Stimulated activated naive CD8-positive, alpha-beta T cell treated with anti-CD3 and anti-CD28 coated beads, Interleukin-15, Interleukin-2, amounts not matched to agents 100 ng/mL and 50 ng/mL, for 24 hours (primary cell): ENCODE data around the gene ATP1A2.

Experiments used
- H3K27ac Mint-ChIP-seq: one replicate; pipeline ENCODE4 v1.8.0; 2021; ENCODE audit warnings: mild to moderate bottlenecking, mixed read lengths
- H3K27me3 Mint-ChIP-seq: one replicate; pipeline ENCODE4 v1.8.0; 2021; ENCODE audit warnings: mixed read lengths
- H3K36me3 Mint-ChIP-seq: one replicate; pipeline ENCODE4 v1.8.0; 2021; ENCODE audit warnings: low read depth, mixed read lengths
- H3K4me1 Mint-ChIP-seq: one replicate; pipeline ENCODE4 v1.8.0; 2021; ENCODE audit warnings: low read depth, mixed read lengths
- H3K4me3 Mint-ChIP-seq: one replicate; pipeline ENCODE4 v1.8.0; 2021; ENCODE audit warnings: mild to moderate bottlenecking, mixed read lengths
- H3K9me3 Mint-ChIP-seq: one replicate; pipeline ENCODE4 v1.8.0; 2021; ENCODE audit warnings: mixed read lengths

Gene ATP1A2

GRCh38 chr1:160131803-160132565 is 16.4 kb downstream of the ATP1A2 start:
- no peak overlapping the region for H3K27ac Mint-ChIP-seq
- no peaks in the 10 kb centered on the region for H3K36me3 Mint-ChIP-seq
- H3K4me3 Mint-ChIP-seq: no peak overlapping the region
- H3K27me3 Mint-ChIP-seq: peaks cover 9% of the 10 kb centered on the region
- H3K9me3 Mint-ChIP-seq: no peaks in the 10 kb centered on the region
- no peaks in the 10 kb centered on the region for H3K4me1 Mint-ChIP-seq

DNA sequence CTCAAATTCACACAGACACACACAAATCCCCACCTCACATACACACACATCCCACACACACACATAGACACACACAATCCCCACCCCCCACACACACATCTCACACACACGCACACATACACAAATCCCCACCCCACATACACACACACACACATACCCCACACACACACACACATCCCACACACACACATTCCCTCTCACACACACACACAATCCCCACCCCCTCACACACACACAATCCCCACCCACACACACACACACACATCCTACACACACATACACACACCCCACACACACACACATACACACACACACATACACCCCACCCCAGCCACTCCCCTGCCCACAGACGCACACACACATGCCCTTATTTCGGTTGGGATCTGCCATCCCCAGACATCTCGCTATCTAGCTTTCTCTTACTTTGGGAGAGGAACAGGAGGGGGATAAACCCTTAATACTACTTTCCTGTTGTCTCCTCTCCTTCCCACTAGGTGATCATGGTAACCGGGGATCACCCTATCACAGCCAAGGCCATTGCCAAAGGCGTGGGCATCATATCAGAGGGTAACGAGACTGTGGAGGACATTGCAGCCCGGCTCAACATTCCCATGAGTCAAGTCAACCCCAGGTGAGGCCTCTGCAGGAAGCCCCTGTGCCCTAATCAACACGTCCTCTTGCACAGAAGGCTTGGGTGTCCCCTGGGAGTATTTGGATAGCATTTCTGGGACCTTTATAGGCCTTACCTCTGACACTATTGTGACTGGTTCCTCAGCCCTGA is 18.6 kb downstream of the ATP1A2 start:
- Mint-ChIP-seq H3K4me1 (no peaks in the 10 kb centered on the region), H3K27ac (no peak overlapping the region), H3K9me3 (no peaks in the 10 kb centered on the region), H3K4me3 (no peak overlapping the region), H3K36me3 (no peaks in the 10 kb centered on the region), H3K27me3 (peaks cover 9% of the 10 kb centered on the region)

DNA sequence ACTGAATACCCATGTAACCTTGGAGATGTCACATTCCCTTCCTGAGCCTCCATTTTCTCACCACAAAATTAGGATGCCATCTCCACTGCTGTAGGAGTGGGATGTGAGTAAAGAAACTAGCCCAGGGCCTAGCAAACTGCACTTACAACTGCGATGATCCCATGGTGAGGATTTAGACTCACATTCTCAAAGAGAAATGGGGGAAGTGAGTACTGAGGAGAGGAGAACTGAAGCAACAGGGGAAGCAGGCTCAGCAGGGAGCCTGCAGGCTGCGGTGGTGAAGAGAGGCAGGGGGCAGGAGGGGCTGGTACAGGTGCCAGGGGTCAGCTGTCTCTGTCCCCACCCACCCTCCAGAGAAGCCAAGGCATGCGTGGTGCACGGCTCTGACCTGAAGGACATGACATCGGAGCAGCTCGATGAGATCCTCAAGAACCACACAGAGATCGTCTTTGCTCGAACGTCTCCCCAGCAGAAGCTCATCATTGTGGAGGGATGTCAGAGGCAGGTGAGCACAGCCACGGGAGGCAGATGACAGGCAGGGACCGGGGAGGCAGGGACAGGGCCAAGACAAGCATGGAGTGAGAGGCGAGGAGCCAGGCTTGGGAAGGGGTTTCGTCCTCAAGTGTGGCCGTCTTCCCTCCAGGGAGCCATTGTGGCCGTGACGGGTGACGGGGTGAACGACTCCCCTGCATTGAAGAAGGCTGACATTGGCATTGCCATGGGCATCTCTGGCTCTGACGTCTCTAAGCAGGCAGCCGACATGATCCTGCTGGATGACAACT is 19.4 kb downstream of the ATP1A2 start:
- no peaks in the 10 kb centered on the region for H3K4me1 Mint-ChIP-seq
- H3K36me3 Mint-ChIP-seq: no peaks in the 10 kb centered on the region
- no peaks in the 10 kb centered on the region for H3K9me3 Mint-ChIP-seq
- H3K27ac Mint-ChIP-seq: no peak overlapping the region
- H3K4me3 Mint-ChIP-seq: no peak overlapping the region
- H3K27me3 Mint-ChIP-seq: peaks cover 9% of the 10 kb centered on the region

DNA sequence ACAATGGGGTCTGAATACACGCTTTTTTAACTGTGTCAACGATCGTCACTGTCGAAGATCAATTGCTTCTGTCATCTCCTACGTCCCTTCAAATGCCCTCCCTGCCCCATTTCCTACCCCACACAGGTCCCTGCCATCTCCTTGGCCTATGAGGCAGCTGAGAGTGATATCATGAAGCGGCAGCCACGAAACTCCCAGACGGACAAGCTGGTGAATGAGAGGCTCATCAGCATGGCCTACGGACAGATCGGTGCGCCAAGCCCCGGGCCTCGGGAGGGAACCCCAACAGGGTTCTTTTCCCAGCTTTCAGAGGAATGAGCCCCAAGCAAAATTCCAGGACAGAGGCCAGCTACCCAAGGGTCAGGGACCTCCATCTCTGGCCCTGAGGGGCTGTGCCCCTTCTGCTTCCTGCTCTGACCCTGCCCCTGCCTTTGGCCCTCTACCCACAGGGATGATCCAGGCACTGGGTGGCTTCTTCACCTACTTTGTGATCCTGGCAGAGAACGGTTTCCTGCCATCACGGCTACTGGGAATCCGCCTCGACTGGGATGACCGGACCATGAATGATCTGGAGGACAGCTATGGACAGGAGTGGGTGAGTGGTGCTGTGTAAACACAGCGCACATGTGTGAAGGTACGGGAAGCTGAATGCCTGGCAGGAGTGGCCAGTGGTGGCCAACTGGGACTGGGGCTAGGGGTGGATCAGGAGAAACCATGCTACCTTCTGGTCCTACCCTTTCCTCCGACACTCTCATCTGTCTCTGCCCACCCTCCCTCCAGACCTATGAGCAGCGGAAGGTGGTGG is 20.8 kb downstream of the ATP1A2 start:
- H3K4me3 Mint-ChIP-seq: no peak overlapping the region
- no peaks in the 10 kb centered on the region for H3K4me1 Mint-ChIP-seq
- peaks cover 3% of the 10 kb centered on the region for H3K27me3 Mint-ChIP-seq
- no peaks in the 10 kb centered on the region for H3K9me3 Mint-ChIP-seq
- H3K27ac Mint-ChIP-seq: no peak overlapping the region
- no peaks in the 10 kb centered on the region for H3K36me3 Mint-ChIP-seq

- no peaks in the 10 kb centered on the region for H3K36me3 Mint-ChIP-seq
- no peak overlapping the region for H3K27ac Mint-ChIP-seq
- no peaks in the 10 kb centered on the region for H3K4me1 Mint-ChIP-seq
- H3K4me3 Mint-ChIP-seq: no peak overlapping the region
- H3K9me3 Mint-ChIP-seq: no peaks in the 10 kb centered on the region
- peaks cover 3% of the 10 kb centered on the region for H3K27me3 Mint-ChIP-seq
Measured at GRCh38 chr1:160136926-160137200, 21.3 kb downstream of the ATP1A2 start.

GRCh38 chr1:160137216-160137862 is 21.8 kb downstream of the ATP1A2 start:
- Mint-ChIP-seq H3K27me3 (peaks cover 5% of the 10 kb centered on the region), H3K4me1 (no peaks in the 10 kb centered on the region), H3K27ac (no peak overlapping the region)

DNA sequence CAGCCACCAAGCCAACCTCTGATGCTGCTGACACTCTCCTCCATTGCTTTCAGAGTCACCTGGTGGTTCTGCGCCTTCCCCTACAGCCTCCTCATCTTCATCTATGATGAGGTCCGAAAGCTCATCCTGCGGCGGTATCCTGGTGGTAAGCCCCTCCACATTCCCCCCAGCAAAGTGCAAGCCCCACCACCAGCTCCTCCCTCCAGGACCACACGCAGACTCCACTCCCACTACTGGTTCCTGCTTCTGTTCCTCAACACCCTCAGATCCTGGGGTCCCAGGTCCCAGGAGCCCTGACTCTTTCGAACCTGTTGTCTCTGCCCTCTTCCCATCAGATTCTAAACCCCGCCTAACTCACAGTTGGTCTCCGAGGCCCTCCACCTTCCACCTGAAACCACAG is 24.3 kb downstream of the ATP1A2 start:
- Mint-ChIP-seq H3K36me3 (no peaks in the 10 kb centered on the region), H3K9me3 (no peaks in the 10 kb centered on the region), H3K4me1 (no peaks in the 10 kb centered on the region), H3K27ac (no peak overlapping the region), H3K4me3 (no peak overlapping the region), H3K27me3 (peaks cover 13% of the 10 kb centered on the region)

More at GRCh38 chr1:160137216-160137862, 21.8 kb downstream of the ATP1A2 start:
- H3K4me3 Mint-ChIP-seq: no peak overlapping the region
- no peaks in the 10 kb centered on the region for H3K9me3 Mint-ChIP-seq
- H3K36me3 Mint-ChIP-seq: no peaks in the 10 kb centered on the region

GRCh38 chr1:160143695-160144094 is 28.1 kb downstream of the ATP1A2 start:
- no peaks in the 10 kb centered on the region for H3K4me1 Mint-ChIP-seq
- no peak overlapping the region for H3K27ac Mint-ChIP-seq
- H3K27me3 Mint-ChIP-seq: peaks cover 15% of the 10 kb centered on the region
- H3K9me3 Mint-ChIP-seq: no peaks in the 10 kb centered on the region
- no peak overlapping the region for H3K4me3 Mint-ChIP-seq
- H3K36me3 Mint-ChIP-seq: no peaks in the 10 kb centered on the region

GRCh38 chr1:160144921-160145320 is 29.4 kb downstream of the ATP1A2 start:
- Mint-ChIP-seq H3K27me3 (peaks cover 15% of the 10 kb centered on the region), H3K4me1 (no peaks in the 10 kb centered on the region), H3K27ac (no peak overlapping the region), H3K9me3 (no peaks in the 10 kb centered on the region), H3K36me3 (no peaks in the 10 kb centered on the region), H3K4me3 (no peak overlapping the region)

DNA sequence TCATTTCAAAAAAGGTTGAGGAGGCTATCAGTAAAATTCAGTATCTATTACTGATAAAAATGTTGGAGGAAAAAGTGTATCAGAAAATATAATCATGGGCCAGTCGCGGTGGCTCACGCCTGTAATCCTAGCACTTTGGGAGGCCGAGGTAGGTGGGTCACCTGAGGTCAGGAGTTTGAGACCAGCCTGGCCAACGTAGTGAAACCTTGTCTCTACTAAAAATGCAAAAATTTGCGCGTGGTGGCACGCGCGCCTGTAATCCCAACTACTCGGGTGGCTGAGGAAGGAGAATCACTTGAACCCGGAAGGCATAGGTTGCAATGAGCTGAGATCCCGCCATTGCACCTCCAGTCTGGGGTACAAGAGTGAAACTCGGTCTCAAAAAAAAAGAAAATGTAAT is 30.5 kb downstream of the ATP1A2 start:
- Mint-ChIP-seq H3K4me3 (no peak overlapping the region), H3K27me3 (peaks cover 14% of the 10 kb centered on the region), H3K27ac (no peak overlapping the region), H3K4me1 (no peaks in the 10 kb centered on the region), H3K36me3 (no peaks in the 10 kb centered on the region), H3K9me3 (no peaks in the 10 kb centered on the region)

GRCh38 chr1:160148121-160148520 is 32.6 kb downstream of the ATP1A2 start:
- no peak overlapping the region for H3K27ac Mint-ChIP-seq
- H3K4me1 Mint-ChIP-seq: no peaks in the 10 kb centered on the region
- H3K27me3 Mint-ChIP-seq: peaks cover 8% of the 10 kb centered on the region
- no peaks in the 10 kb centered on the region for H3K9me3 Mint-ChIP-seq
- H3K36me3 Mint-ChIP-seq: no peaks in the 10 kb centered on the region
- no peak overlapping the region for H3K4me3 Mint-ChIP-seq

GRCh38 chr1:160149233-160149632 is 33.7 kb downstream of the ATP1A2 start:
- Mint-ChIP-seq H3K36me3 (no peaks in the 10 kb centered on the region), H3K27me3 (peaks cover 8% of the 10 kb centered on the region), H3K27ac (no peak overlapping the region), H3K9me3 (no peaks in the 10 kb centered on the region), H3K4me1 (no peaks in the 10 kb centered on the region), H3K4me3 (no peak overlapping the region)

DNA sequence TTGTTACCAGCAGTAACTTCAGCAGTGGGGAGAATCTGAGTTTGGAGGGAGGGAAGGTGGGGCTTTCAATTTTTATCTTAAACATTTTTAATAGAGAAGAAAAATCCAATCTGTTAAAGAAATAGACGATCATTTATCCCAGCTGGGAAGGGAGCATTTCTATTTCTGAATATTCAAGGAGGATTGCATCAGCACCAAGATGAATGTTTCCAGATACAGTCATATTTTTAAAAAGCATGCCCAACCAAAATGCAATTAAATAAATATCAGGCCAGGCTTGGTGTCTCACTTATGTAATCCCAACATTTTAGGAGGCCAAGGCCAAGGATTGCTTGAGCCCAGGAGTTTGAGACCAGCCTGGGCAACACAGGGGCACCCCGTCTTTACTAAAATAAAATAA is 34.2 kb downstream of the ATP1A2 start:
- Mint-ChIP-seq H3K9me3 (no peaks in the 10 kb centered on the region), H3K27me3 (peaks cover 3% of the 10 kb centered on the region), H3K4me3 (no peak overlapping the region), H3K4me1 (no peaks in the 10 kb centered on the region), H3K36me3 (no peaks in the 10 kb centered on the region), H3K27ac (no peak overlapping the region)

- Mint-ChIP-seq H3K4me1 (no peaks in the 10 kb centered on the region), H3K27me3 (peaks cover 4% of the 10 kb centered on the region), H3K4me3 (no peak within 1 kb of the TSS), H3K36me3 (no peaks in the 10 kb centered on the region), H3K9me3 (no peaks in the 10 kb centered on the region), H3K27ac (no peak within 1 kb of the TSS)
Measured at GRCh38 chr1:160151303-160151702, 35.7 kb downstream of the ATP1A2 start, which contains the start of gene ATP1A4. Gene ATP1A4, plus strand, starts transcription at chr1:160151603. Its CDS starts 438 bp downstream, at chr1:160152041.
